B cell (primary cell): ENCODE results near the gene RAB25. TPM values are rescaled to one million over a fixed set of nuclear protein-coding genes. Genes with fewer than 3 reads are reported as not detected.

Experiments
- ATAC-seq: fragments of 200-7000 bp; cut with Tn5 transposase; one replicate; pipeline ENCODE4 v1.10.0; 2021; ENCODE audit warnings: low read depth, mild to moderate bottlenecking, moderate number of reproducible peaks, moderate library complexity
- CTCF ChIA-PET: fragments of 350-600 bp; sonication (Branson Sonifier 250); formaldehyde crosslinking; loops from one replicate; lab custom pipeline; 2021; ENCODE audit warnings: antibody characterized with exemption, inconsistent platforms; lab: Charles Lee
- POLR2A ChIA-PET: fragments of 350-600 bp; sonication (Branson Sonifier 250); formaldehyde crosslinking; loops from one replicate; lab custom pipeline; 2021; ENCODE audit warnings: antibody characterized with exemption; lab: Charles Lee
- DNase-seq: peaks from one replicate; pipeline ENCODE4 v3.0.0; 2013
- H2AFZ ChIP-seq: 2 replicates; pipeline ENCODE4 v1.6.1; 2012; ENCODE audit warnings: mild to moderate bottlenecking, low read depth, low read length; ENCODE audit not compliant: insufficient read depth, poor library complexity, severe bottlenecking
- H3K27ac ChIP-seq, 2 donors: 1 replicate in 1 of 2; 2 replicates in 1 of 2; pipeline ENCODE4 v1.5.1; 2012 to 2013; ENCODE audit warnings: low read length in 2 of 2, mild to moderate bottlenecking in 2 of 2, moderate library complexity in 1 of 2
- H3K27me3 ChIP-seq, 4 experiments: fragments of 200-600 bp in 1 of 4; sonication (generic) in 1 of 4; replicated peaks in 1 of 4; 1 replicate in 2 of 4; 2 replicates in 2 of 4; pipeline versions ENCODE4 v1.6.1 to v1.7.0; 2013 to 2016; ENCODE audit warnings: low read length in 3 of 4, mild to moderate bottlenecking in 2 of 4, mixed read lengths in 1 of 4, moderate library complexity in 1 of 4; ENCODE audit not compliant: insufficient read depth in 4 of 4, control insufficient read depth in 3 of 4; ENCODE audit errors: control extremely low read depth in 1 of 4
- H3K36me3 ChIP-seq, 2 experiments: replicated peaks in 1 of 2; 1 replicate in 1 of 2; 2 replicates in 1 of 2; pipeline versions ENCODE4 v1.6.1 to v1.7.1; 2013; ENCODE audit warnings: low read length in 1 of 2; ENCODE audit not compliant: insufficient read depth in 2 of 2, control insufficient read depth in 1 of 2; ENCODE audit errors: control extremely low read depth in 1 of 2, extremely low read depth in 1 of 2
- H3K4me1 ChIP-seq, 2 donors: fragments of 200-600 bp in 1 of 2; sonication (generic) in 1 of 2; 1 replicate in 1 of 2; 2 replicates in 1 of 2; pipeline versions ENCODE4 v1.5.1 to v1.6.1; 2013 to 2017; ENCODE audit warnings: low read length in 2 of 2; ENCODE audit not compliant: control insufficient read depth in 2 of 2, insufficient read depth in 2 of 2
- H3K4me2 ChIP-seq: replicated peaks from 2 replicates; pipeline ENCODE3; 2012; ENCODE audit warnings: mild to moderate bottlenecking, low read depth, low read length; ENCODE audit not compliant: poor library complexity, severe bottlenecking
- H3K4me3 ChIP-seq, 5 experiments: fragments of 200-600 bp in 1 of 5; sonication (generic) in 1 of 5; 1 replicate in 3 of 5; 2 replicates in 2 of 5; pipeline versions ENCODE4 v1.5.1 to v1.7.0; 2011 to 2016; ENCODE audit warnings: low read length in 4 of 5, mild to moderate bottlenecking in 4 of 5, low read depth in 2 of 5, control low read depth in 1 of 5, moderate library complexity in 1 of 5; ENCODE audit not compliant: insufficient read depth in 1 of 5; ENCODE audit errors: control extremely low read depth in 1 of 5, extremely low read depth in 1 of 5
- H3K79me2 ChIP-seq: fragments of 200-600 bp; sonication (generic); one replicate; pipeline ENCODE4 v1.6.0; 2016; ENCODE audit warnings: low read length; ENCODE audit not compliant: control insufficient read depth, insufficient read depth
- H3K9ac ChIP-seq: fragments of 200-600 bp; sonication (generic); 2 replicates; pipeline ENCODE4 v1.6.1; 2017; ENCODE audit warnings: mild to moderate bottlenecking, low read length, moderate library complexity
- H3K9me3 ChIP-seq, 3 donors: one replicate each; pipeline versions ENCODE4 v1.6.1 to v1.7.1; 2013; ENCODE audit warnings: low read length in 2 of 3; ENCODE audit not compliant: control insufficient read depth in 2 of 3, insufficient read depth in 1 of 3; ENCODE audit errors: control extremely low read depth in 1 of 3
- H4K20me1 ChIP-seq: 2 replicates; pipeline ENCODE4 v1.6.0; 2012; ENCODE audit warnings: mild to moderate bottlenecking, low read length; ENCODE audit not compliant: insufficient read depth, control insufficient read depth, poor library complexity, severe bottlenecking
- H3K27ac Mint-ChIP-seq: one replicate; pipeline ENCODE4 v1.8.0; 2021; ENCODE audit warnings: mixed read lengths
- H3K27me3 Mint-ChIP-seq: one replicate; pipeline ENCODE4 v1.8.0; 2021; ENCODE audit warnings: mixed read lengths
- H3K4me1 Mint-ChIP-seq: one replicate; pipeline ENCODE4 v1.8.0; 2021; ENCODE audit warnings: mixed read lengths
- H3K4me3 Mint-ChIP-seq: one replicate; pipeline ENCODE4 v1.8.0; 2021; ENCODE audit warnings: mixed read lengths
- H3K9me3 Mint-ChIP-seq: one replicate; pipeline ENCODE4 v1.8.0; 2022; ENCODE audit warnings: mixed read lengths; ENCODE audit not compliant: insufficient read depth
- CTCF ChIP-seq: fragments of 200-600 bp; IDR thresholded peaks from one replicate; pipeline ENCODE4 v1.8.0; 2022; ENCODE audit warnings: antibody characterized with exemption, mild to moderate bottlenecking
- EZH2 ChIP-seq: IDR thresholded peaks from 2 replicates; pipeline ENCODE4 v1.6.1; 2012; ENCODE audit warnings: borderline replicate concordance, low read depth, mild to moderate bottlenecking, moderate library complexity, low read length; ENCODE audit not compliant: insufficient read depth, poor library complexity, severe bottlenecking
- WGBS: methylation state at CpG from one replicate; pipeline ENCODE4 v1.1.5; 2013; ENCODE audit warnings: missing lambda C conversion rate; ENCODE audit not compliant: insufficient coverage; 5-methylcytosine and 5-hydroxymethylcytosine counted together
- intact Hi-C: fragments of 100-400 bp; cut with micrococcal nuclease; formaldehyde crosslinking; loops from one replicate; pipeline ENCODE4 v1.10.0; 2022
- polyA plus RNA-seq: library from polyadenylated mRNA; depleted of rRNA; stranded (reverse); fragments of >200 nt; gene quantifications from 2 replicates; pipeline ENCODE4 v1.2.3, GENCODE V29; 2012
- total RNA-seq, 2 donors: library from RNA; stranded (reverse); fragments of 120-200 nt in 1 of 2; gene quantifications; 1 replicate in 1 of 2; 2 replicates in 1 of 2; pipeline versions ENCODE4 v1.2.3 to v1.2.4, GENCODE V29; 2013 to 2022

RAB25 gene
- total and polyA plus RNA-seq, 2 donors (not counting 1 experiment from before 2014, with no cell fraction given): 0.69 to 2.2 TPM

- Histone ChIP-seq H3K27me3 (no peaks in the 10 kb centered on the region), H3K9ac (no peak overlapping the region), H4K20me1 (peaks cover 5% of the 10 kb centered on the region), H3K4me1 (peaks cover 6 to 20% of the 10 kb centered on the region in 2 donors), H3K4me3 (no peak overlapping the region), H3K27ac (peak overlapping the region in 1 of 2 donors; percentile 19), H3K79me2 (peaks cover 7% of the 10 kb centered on the region), H3K4me2 (peak overlapping the region; percentile 17), H3K9me3 (no peaks in the 10 kb centered on the region), H2AFZ (no peak overlapping the region), H3K36me3 (peaks cover 20 to 69% of the 10 kb centered on the region in 2 experiments)
- ChIA-PET POLR2A (no interaction called here), CTCF (interaction anchor here (0.6 kb wide), 2 partner anchors 34 to 206 kb away, joined by 3 read pairs; partner anchors contain the start of gene ARHGEF2)
- Mint-ChIP-seq H3K27me3 (no peaks in the 10 kb centered on the region), H3K4me3 (no peak overlapping the region), H3K27ac (peak overlapping the region; percentile 59), H3K4me1 (peaks cover 19% of the 10 kb centered on the region), H3K9me3 (no peaks in the 10 kb centered on the region)
- TF ChIP-seq EZH2 (no peak), CTCF (no peak)
- DNase-seq (peak; percentile 55), ATAC-seq (peak; percentile 75)
- WGBS: no CpG with 5 or more reads among the region's 4 CpGs
- intact Hi-C loops: no loop called here
Measured at GRCh38 chr1:156012051-156012817, 48.7 kb upstream of the RAB25 start.

GRCh38 chr1:156014829-156015228 lies 46.1 kb upstream of the RAB25 start:
- no peak overlapping the region for H3K27ac ChIP-seq
- peaks cover 20 to 73% of the 10 kb centered on the region in 2 experiments for H3K36me3 ChIP-seq
- 96% methylated on average over 6 of the region's 7 CpGs for WGBS
- no peak overlapping the region for H3K9ac ChIP-seq
- peaks cover 11% of the 10 kb centered on the region for H4K20me1 ChIP-seq
- H3K9me3 ChIP-seq: no peaks in the 10 kb centered on the region
- Mint-ChIP-seq H3K9me3 (no peaks in the 10 kb centered on the region), H3K27me3 (no peaks in the 10 kb centered on the region), H3K4me3 (no peak overlapping the region), H3K27ac (no peak overlapping the region), H3K4me1 (peaks cover 30% of the 10 kb centered on the region)
- peaks cover 8 to 26% of the 10 kb centered on the region in 2 donors for H3K4me1 ChIP-seq
- no peaks in the 10 kb centered on the region for H3K27me3 ChIP-seq
- ChIA-PET POLR2A (no interaction called here), CTCF (interaction anchor here (1.0 kb wide), 1 partner anchor 77 kb away, joined by 4 read pairs; no protein-coding TSS in a partner anchor)
- H3K4me2 ChIP-seq: no peak overlapping the region
- TF ChIP-seq EZH2 (no peak), CTCF (no peak)
- intact Hi-C loops: no loop called here
- no peak overlapping the region for H3K4me3 ChIP-seq
- H2AFZ ChIP-seq: no peak overlapping the region
- DNase-seq (no peak), ATAC-seq (no peak)
- H3K79me2 ChIP-seq: peaks cover 30% of the 10 kb centered on the region
